Measurements from ENCODE around the gene ARMC9.

The ARMC9 gene

GRCh38 chr2:231380991-231381847 lies 182.8 kb downstream of the ARMC9 start:
- H3K4me3 Mint-ChIP-seq = no peak overlapping the region
- no peak overlapping the region for H3K27ac Mint-ChIP-seq

GRCh38 chr2:231382116-231382515 lies 183.7 kb downstream of the ARMC9 start:
- ATAC-seq (no peak), DNase-seq (ENCODE audit: low spot score in 2 of 2) (no peak)
- Mint-ChIP-seq H3K36me3 (no peaks in the 10 kb centered on the region), H3K4me1 (peaks cover 1% of the 10 kb centered on the region), H3K4me3 (no peak overlapping the region), H3K9me3 (peaks cover 3% of the 10 kb centered on the region), H3K27ac (no peak overlapping the region)

More at GRCh38 chr2:231380991-231381847, 182.8 kb downstream of the ARMC9 start:
- Mint-ChIP-seq H3K36me3 (no peaks in the 10 kb centered on the region), H3K9me3 (peaks cover 3% of the 10 kb centered on the region), H3K4me1 (peaks cover 6% of the 10 kb centered on the region)
- no peak for DNase-seq (ENCODE audit: low spot score in 2 of 2)
- ATAC-seq = no peak

- no peaks in the 10 kb centered on the region for H3K4me1 Mint-ChIP-seq
- no peaks in the 10 kb centered on the region for H3K36me3 Mint-ChIP-seq
- H3K9me3 Mint-ChIP-seq = peaks cover 3% of the 10 kb centered on the region
- H3K4me3 Mint-ChIP-seq = no peak overlapping the region
- DNase-seq (ENCODE audit: low spot score in 2 of 2) (no peak), ATAC-seq (no peak)
- H3K27ac Mint-ChIP-seq = peak overlapping the region; percentile 37
These were observed 185.1 kb downstream of the ARMC9 start for GRCh38 chr2:231383416-231384108.

- ATAC-seq = no peak
- no peaks in the 10 kb centered on the region for H3K4me1 Mint-ChIP-seq
- H3K4me3 Mint-ChIP-seq = no peak overlapping the region
- no peak for DNase-seq (ENCODE audit: low spot score in 2 of 2)
- H3K27ac Mint-ChIP-seq = no peak overlapping the region
- peaks cover 3% of the 10 kb centered on the region for H3K9me3 Mint-ChIP-seq
- no peaks in the 10 kb centered on the region for H3K36me3 Mint-ChIP-seq
These were observed 185.6 kb downstream of the ARMC9 start for GRCh38 chr2:231384109-231384435.

- Mint-ChIP-seq H3K27ac (no peak overlapping the region), H3K4me3 (no peak overlapping the region)
These were observed 186.5 kb downstream of the ARMC9 start for GRCh38 chr2:231384970-231385369.

GRCh38 chr2:231385429-231385828 lies 187.0 kb downstream of the ARMC9 start:
- Mint-ChIP-seq H3K36me3 (no peaks in the 10 kb centered on the region), H3K4me3 (no peak overlapping the region), H3K4me1 (no peaks in the 10 kb centered on the region), H3K9me3 (peaks cover 3% of the 10 kb centered on the region), H3K27ac (no peak overlapping the region)
- ATAC-seq = no peak
- DNase-seq (ENCODE audit: low spot score in 2 of 2) = no peak

More at GRCh38 chr2:231384970-231385369, 186.5 kb downstream of the ARMC9 start:
- H3K9me3 Mint-ChIP-seq = peaks cover 3% of the 10 kb centered on the region
- H3K4me1 Mint-ChIP-seq = no peaks in the 10 kb centered on the region
- no peaks in the 10 kb centered on the region for H3K36me3 Mint-ChIP-seq
- no peak for DNase-seq (ENCODE audit: low spot score in 2 of 2)
- ATAC-seq = no peak

- no peaks in the 10 kb centered on the region for H3K36me3 Mint-ChIP-seq
- DNase-seq (ENCODE audit: low spot score in 2 of 2) = no peak
- peaks cover 3% of the 10 kb centered on the region for H3K9me3 Mint-ChIP-seq
- no peak overlapping the region for H3K4me3 Mint-ChIP-seq
- H3K4me1 Mint-ChIP-seq = peaks cover 1% of the 10 kb centered on the region
- no peak for ATAC-seq
- H3K27ac Mint-ChIP-seq = no peak overlapping the region
These were observed 188.0 kb downstream of the ARMC9 start for GRCh38 chr2:231386446-231386845.

- Mint-ChIP-seq H3K9me3 (peaks cover 3% of the 10 kb centered on the region), H3K4me3 (no peak overlapping the region), H3K4me1 (peaks cover 9% of the 10 kb centered on the region), H3K27ac (peak overlapping the region; percentile 43), H3K36me3 (no peaks in the 10 kb centered on the region)
- no peak for ATAC-seq
- DNase-seq (ENCODE audit: low spot score in 2 of 2) = no peak
These were observed 189.7 kb downstream of the ARMC9 start for GRCh38 chr2:231387904-231388724.

GRCh38 chr2:231388725-231389346 lies 190.4 kb downstream of the ARMC9 start:
- no peak for DNase-seq (ENCODE audit: low spot score in 2 of 2)
- H3K4me3 Mint-ChIP-seq = no peak overlapping the region
- H3K36me3 Mint-ChIP-seq = no peaks in the 10 kb centered on the region
- ATAC-seq = no peak
- H3K4me1 Mint-ChIP-seq = peaks cover 16% of the 10 kb centered on the region
- peak overlapping the region; percentile 43 for H3K27ac Mint-ChIP-seq
- H3K9me3 Mint-ChIP-seq = peaks cover 3% of the 10 kb centered on the region

GRCh38 chr2:231390667-231391066 lies 192.2 kb downstream of the ARMC9 start:
- ATAC-seq (no peak), DNase-seq (ENCODE audit: low spot score in 2 of 2) (no peak)
- H3K4me1 Mint-ChIP-seq = peaks cover 29% of the 10 kb centered on the region
- H3K27ac Mint-ChIP-seq = no peak overlapping the region
- H3K4me3 Mint-ChIP-seq = no peak overlapping the region
- H3K9me3 Mint-ChIP-seq = no peaks in the 10 kb centered on the region
- H3K36me3 Mint-ChIP-seq = no peaks in the 10 kb centered on the region

- Mint-ChIP-seq H3K4me3 (no peak overlapping the region), H3K4me1 (peaks cover 36% of the 10 kb centered on the region)
These were observed 193.6 kb downstream of the ARMC9 start for GRCh38 chr2:231391981-231392380.

GRCh38 chr2:231392431-231393148 lies 194.2 kb downstream of the ARMC9 start:
- H3K4me3 Mint-ChIP-seq = peak overlapping the region; percentile 76

More at GRCh38 chr2:231391981-231392380, 193.6 kb downstream of the ARMC9 start:
- H3K36me3 Mint-ChIP-seq = no peaks in the 10 kb centered on the region
- ATAC-seq (no peak), DNase-seq (ENCODE audit: low spot score in 2 of 2) (no peak)
- H3K9me3 Mint-ChIP-seq = no peaks in the 10 kb centered on the region
- peak overlapping the region; percentile 98 for H3K27ac Mint-ChIP-seq

GRCh38 chr2:231393149-231394131 lies 195.0 kb downstream of the ARMC9 start:
- H3K4me1 Mint-ChIP-seq = peaks cover 41% of the 10 kb centered on the region
- H3K9me3 Mint-ChIP-seq = no peaks in the 10 kb centered on the region
- peak; percentile 24 to 76 for DNase-seq (ENCODE audit: low spot score in 2 of 2)
- H3K4me3 Mint-ChIP-seq = peak overlapping the region; percentile 76
- no peaks in the 10 kb centered on the region for H3K36me3 Mint-ChIP-seq
- peak overlapping the region; percentile 98 for H3K27ac Mint-ChIP-seq
- ATAC-seq = peak; percentile 75

More at GRCh38 chr2:231392431-231393148, 194.2 kb downstream of the ARMC9 start:
- no peak for DNase-seq (ENCODE audit: low spot score in 2 of 2)
- Mint-ChIP-seq H3K27ac (peak overlapping the region; percentile 98), H3K4me1 (peaks cover 41% of the 10 kb centered on the region), H3K36me3 (no peaks in the 10 kb centered on the region), H3K9me3 (no peaks in the 10 kb centered on the region)
- ATAC-seq = no peak

Data from stimulated activated effector memory CD8-positive, alpha-beta T cell treated with anti-CD3 and anti-CD28 coated beads, Interleukin-12 subunit alpha, Interleukin-12 subunit beta, amount 100 ng/mL, for 72 hours (primary cell).